Measurements from ENCODE around the gene DOHH. TPM values are rescaled to one million over a fixed set of nuclear protein-coding genes. Genes with fewer than 3 reads are reported as not detected.

DOHH gene
- total and polyA plus RNA-seq, 7 donors, result 7.2 to 22.5 (median 16.9) TPM

DNA sequence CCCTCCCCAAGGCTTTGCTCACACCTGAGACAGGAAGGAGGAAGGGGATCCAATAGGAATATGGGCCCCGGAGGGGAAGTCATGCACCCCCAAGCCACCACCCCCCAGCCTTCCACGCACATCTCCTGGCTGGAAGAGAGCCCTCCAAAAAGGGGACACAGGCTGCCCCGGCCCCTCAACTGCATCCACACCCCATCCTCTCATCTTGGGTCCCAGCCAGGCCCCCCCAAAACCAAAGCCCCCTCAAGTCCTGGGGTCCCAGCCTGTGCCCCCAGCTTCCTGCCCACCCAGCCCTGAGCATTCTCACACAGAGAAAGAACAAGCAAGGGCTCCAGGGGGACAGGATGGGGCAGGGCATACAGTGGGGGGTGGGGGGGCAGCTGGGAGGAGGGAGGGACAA, 32.3 kb downstream of the DOHH start:
- WGBS, 2 donors, result 92 to 96% methylated on average over 3 of the region's 3 CpGs
- intact Hi-C loops (cut with DNase I), result loop anchor here (5.0 kb wide), 1 partner anchor 36 kb away; no protein-coding TSS in a partner anchor
- Histone ChIP-seq H3K27ac (peak overlapping the region; percentile 70 to 92 (median 86)), H3K36me3 (peaks cover 0 to 12% (median 7%) of the 10 kb centered on the region in 4 donors), H3K4me1 (peaks cover 0 to 79% (median 67%) of the 10 kb centered on the region in 4 donors), H3K4me3 (no peak overlapping the region), H3K27me3 (no peaks in the 10 kb centered on the region), H3K9me3 (no peaks in the 10 kb centered on the region)
- no peak for DNase-seq
- TF ChIP-seq POLR2AphosphoS5 (IDR thresholded peaks at IDR 0.05) (no peak), EP300 (IDR thresholded peaks at IDR 0.05) (no peak)
- TF ChIP-seq, protein P1, sequence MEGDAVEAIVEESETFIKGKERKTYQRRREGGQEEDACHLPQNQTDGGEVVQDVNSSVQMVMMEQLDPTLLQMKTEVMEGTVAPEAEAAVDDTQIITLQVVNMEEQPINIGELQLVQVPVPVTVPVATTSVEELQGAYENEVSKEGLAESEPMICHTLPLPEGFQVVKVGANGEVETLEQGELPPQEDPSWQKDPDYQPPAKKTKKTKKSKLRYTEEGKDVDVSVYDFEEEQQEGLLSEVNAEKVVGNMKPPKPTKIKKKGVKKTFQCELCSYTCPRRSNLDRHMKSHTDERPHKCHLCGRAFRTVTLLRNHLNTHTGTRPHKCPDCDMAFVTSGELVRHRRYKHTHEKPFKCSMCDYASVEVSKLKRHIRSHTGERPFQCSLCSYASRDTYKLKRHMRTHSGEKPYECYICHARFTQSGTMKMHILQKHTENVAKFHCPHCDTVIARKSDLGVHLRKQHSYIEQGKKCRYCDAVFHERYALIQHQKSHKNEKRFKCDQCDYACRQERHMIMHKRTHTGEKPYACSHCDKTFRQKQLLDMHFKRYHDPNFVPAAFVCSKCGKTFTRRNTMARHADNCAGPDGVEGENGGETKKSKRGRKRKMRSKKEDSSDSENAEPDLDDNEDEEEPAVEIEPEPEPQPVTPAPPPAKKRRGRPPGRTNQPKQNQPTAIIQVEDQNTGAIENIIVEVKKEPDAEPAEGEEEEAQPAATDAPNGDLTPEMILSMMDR (IDR thresholded peaks at IDR 0.05), result no peak

DNA sequence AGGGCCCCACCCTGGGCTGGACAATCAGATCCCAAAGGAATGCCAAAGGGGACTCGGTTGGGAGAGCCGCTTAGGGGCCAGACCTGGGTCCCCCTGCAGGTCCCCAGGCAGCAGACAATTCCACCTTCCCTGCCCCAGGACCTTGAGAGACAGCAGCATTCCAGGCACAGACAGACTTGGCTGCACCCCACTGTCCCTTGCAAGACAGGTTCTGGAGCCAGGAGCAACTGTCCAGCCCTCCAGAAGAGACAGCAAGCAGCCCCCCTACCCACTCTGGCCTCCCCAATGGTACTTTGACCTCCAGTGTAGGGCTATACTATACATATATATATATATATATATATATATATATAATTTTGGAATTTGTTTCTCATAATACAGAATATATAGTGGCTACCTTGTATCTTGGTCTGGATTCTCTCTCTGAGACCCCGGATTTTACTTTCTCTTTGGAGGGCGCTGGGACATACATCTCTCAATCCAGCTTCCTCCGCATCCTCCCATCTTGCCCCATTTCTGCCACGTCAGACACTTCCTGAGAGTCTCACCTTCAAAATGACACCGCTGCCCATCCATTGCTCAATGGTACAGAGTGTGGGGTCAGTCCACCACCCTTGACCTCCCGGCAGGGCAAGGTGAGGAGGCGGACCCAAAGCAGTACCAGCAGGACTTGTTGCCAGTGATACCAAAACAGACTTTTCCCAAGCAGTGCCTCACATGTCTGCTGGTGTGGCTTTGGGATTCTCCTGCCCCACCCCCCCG, 32.9 kb downstream of the DOHH start:
- H3K27ac ChIP-seq, result peak overlapping the region; percentile 70 to 92 (median 86)
- TF ChIP-seq POLR2AphosphoS5 (IDR thresholded peaks at IDR 0.05) (peak in 1 of 4 donors; percentile 6), POLR2A (IDR thresholded peaks at IDR 0.05) (no peak)
- H3K4me1 ChIP-seq, result peaks cover 0 to 81% (median 70%) of the 10 kb centered on the region in 4 donors
- no peaks in the 10 kb centered on the region for H3K27me3 ChIP-seq
- peaks cover 0 to 18% (median 13%) of the 10 kb centered on the region in 4 donors for H3K36me3 ChIP-seq
- intact Hi-C loops (cut with DNase I), result loop anchor here (5.0 kb wide), 1 partner anchor 35 kb away; no protein-coding TSS in a partner anchor
- 90 to 94% methylated on average over 10 of the region's 10 CpGs for WGBS, 2 donors
- no peak overlapping the region for H3K4me3 ChIP-seq
- DNase-seq, result no peak
- no peaks in the 10 kb centered on the region for H3K9me3 ChIP-seq

GRCh38 chr19:3466635-3467034, 33.8 kb downstream of the DOHH start:
- DNase-seq, result no peak
- no peaks in the 10 kb centered on the region for H3K9me3 ChIP-seq
- peaks cover 0 to 28% (median 14%) of the 10 kb centered on the region in 4 donors for H3K36me3 ChIP-seq
- intact Hi-C loops (cut with DNase I), result loop anchor here (5.0 kb wide), 1 partner anchor 34 kb away; no protein-coding TSS in a partner anchor
- H3K4me3 ChIP-seq, result no peak overlapping the region
- peaks cover 0 to 74% (median 62%) of the 10 kb centered on the region in 4 donors for H3K4me1 ChIP-seq
- no peaks in the 10 kb centered on the region for H3K27me3 ChIP-seq
- peak overlapping the region; percentile 70 to 92 (median 86) for H3K27ac ChIP-seq
- TF ChIP-seq, protein P1 (IDR thresholded peaks at IDR 0.05), result no peak
- TF ChIP-seq POLR2AphosphoS5 (IDR thresholded peaks at IDR 0.05) (peak; percentile 21 to 41 (median 29)), EP300 (IDR thresholded peaks at IDR 0.05) (no peak)
- 86 to 96% methylated on average over 9 of the region's 9 CpGs for WGBS, 2 donors

DNA sequence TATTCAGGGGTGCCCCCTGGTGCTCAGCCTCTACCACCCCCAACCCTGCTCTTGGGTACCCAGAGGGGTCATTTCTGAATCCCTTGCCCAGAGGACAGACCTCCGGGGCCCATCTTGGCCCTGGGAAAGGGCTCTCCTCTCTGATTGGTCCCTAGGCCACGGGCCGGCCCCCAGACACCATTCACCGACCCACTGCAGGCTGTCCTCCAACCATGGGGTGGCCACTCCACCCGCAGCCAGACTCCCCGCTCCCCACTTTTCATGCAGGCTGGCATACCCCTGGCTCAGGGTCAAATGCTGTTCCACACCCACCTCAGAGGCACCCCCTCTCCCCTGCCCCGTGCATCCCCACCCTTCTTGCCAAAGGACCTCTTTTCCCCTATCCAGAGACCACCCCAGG, 34.9 kb downstream of the DOHH start:
- 90 to 94% methylated on average over 7 of the region's 7 CpGs for WGBS, 2 donors
- Histone ChIP-seq H3K27ac (peak overlapping the region; percentile 70 to 92 (median 86)), H3K36me3 (peaks cover 0 to 39% (median 14%) of the 10 kb centered on the region in 4 donors), H3K4me3 (no peak overlapping the region), H3K9me3 (no peaks in the 10 kb centered on the region), H3K4me1 (peaks cover 0 to 77% (median 67%) of the 10 kb centered on the region in 4 donors), H3K27me3 (no peaks in the 10 kb centered on the region)
- intact Hi-C loops (cut with DNase I), result loop anchor here (5.0 kb wide), 1 partner anchor 33 kb away; no protein-coding TSS in a partner anchor
- DNase-seq, result no peak
- no peak for TF ChIP-seq POLR2A (IDR thresholded peaks at IDR 0.05)
- TF ChIP-seq, protein P1 (IDR thresholded peaks at IDR 0.05), result no peak
- TF ChIP-seq POLR2AphosphoS5 (IDR thresholded peaks at IDR 0.05), result peak in 1 of 4 donors; percentile 16

GRCh38 chr19:3464587-3465235, 35.8 kb downstream of the DOHH start:
- no peaks in the 10 kb centered on the region for H3K27me3 ChIP-seq
- 87 to 94% methylated on average over 31 of the region's 31 CpGs for WGBS, 2 donors
- peak overlapping the region; percentile 70 to 92 (median 86) for H3K27ac ChIP-seq
- H3K36me3 ChIP-seq, result peaks cover 0 to 41% (median 14%) of the 10 kb centered on the region in 4 donors
- DNase-seq, result no peak
- no peak overlapping the region for H3K4me3 ChIP-seq
- H3K9me3 ChIP-seq, result no peaks in the 10 kb centered on the region
- intact Hi-C loops (cut with DNase I), result loop anchor here (5.0 kb wide), 1 partner anchor 32 kb away; no protein-coding TSS in a partner anchor
- H3K4me1 ChIP-seq, result peaks cover 0 to 83% (median 74%) of the 10 kb centered on the region in 4 donors
- no peak for TF ChIP-seq POLR2A (IDR thresholded peaks at IDR 0.05)
- TF ChIP-seq EP300 (IDR thresholded peaks at IDR 0.05), result no peak
- TF ChIP-seq, protein P1 (IDR thresholded peaks at IDR 0.05), result no peak
- peak in 1 of 4 donors; percentile 11 for TF ChIP-seq POLR2AphosphoS5 (IDR thresholded peaks at IDR 0.05)

All from sigmoid colon (tissue), 7 donors.